Fibroblast of mammary gland (primary cell): Measurements from ENCODE around the gene RSAD2.

Experiments used
- DNase-seq: peaks from one replicate; pipeline ENCODE4 v3.0.0-alpha.2; 2010; ENCODE audit warnings: low read depth
- H3K4me3 ChIP-seq: 2 replicates; pipeline ENCODE4 v1.5.1; 2011; ENCODE audit warnings: low read depth, mild to moderate bottlenecking, low read length, moderate library complexity; ENCODE audit not compliant: control insufficient read depth
- TF ChIP-seq, protein P1 (sequence below): conservative IDR thresholded peaks from 2 replicates; pipeline ENCODE4 v1.5.1; 2011; ENCODE audit warnings: low read depth, low read length, inconsistent platforms; ENCODE audit not compliant: control insufficient read depth, insufficient read depth

Gene RSAD2

DNA sequence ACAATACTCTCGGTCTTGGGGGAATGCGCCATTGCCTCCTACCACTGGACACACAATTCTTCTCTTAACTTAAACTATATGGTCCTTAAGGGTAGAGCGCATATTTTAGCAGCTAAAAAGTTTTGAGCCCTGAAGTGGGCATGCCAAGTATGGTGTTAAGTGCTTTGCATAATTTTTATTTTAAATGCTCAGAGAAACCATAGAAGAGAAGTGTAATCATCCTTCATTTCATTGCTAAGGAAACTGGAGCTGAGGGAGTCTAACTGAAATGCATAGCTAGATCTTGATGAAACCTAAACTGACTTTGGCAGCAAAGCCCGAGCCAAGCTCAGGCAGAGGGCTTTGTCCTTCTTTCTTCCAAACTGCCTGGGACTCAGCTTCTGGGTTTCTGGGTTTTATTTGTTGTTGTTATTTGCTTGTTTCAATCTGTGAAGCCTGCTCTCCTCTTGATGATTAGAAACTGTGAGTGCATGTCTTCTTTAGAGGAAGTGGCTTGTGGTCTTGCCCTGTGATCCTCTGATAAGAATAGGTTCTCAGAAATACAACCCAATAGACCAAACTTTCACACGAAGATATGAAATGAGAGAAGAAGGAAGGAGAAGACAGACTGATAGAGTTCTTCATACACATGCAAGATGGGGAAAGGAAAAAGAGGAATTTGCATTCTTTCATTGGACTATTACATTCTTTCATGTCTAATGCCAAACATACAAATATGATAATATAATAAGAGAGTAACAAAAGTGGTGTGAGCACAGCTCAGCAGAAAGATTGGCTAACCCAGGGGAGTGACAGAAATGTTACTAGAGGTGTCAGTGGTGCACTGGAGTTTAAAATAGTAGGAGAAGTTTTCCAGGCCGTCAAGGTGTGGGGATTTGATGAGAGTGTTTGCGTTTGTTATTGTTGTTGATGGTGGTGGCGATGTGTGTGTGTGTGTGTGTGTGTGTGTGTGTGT is 32.1 kb downstream of the RSAD2 start:
- H3K4me3 ChIP-seq, result no peak overlapping the region
- no peak for DNase-seq
- TF ChIP-seq, protein P1, sequence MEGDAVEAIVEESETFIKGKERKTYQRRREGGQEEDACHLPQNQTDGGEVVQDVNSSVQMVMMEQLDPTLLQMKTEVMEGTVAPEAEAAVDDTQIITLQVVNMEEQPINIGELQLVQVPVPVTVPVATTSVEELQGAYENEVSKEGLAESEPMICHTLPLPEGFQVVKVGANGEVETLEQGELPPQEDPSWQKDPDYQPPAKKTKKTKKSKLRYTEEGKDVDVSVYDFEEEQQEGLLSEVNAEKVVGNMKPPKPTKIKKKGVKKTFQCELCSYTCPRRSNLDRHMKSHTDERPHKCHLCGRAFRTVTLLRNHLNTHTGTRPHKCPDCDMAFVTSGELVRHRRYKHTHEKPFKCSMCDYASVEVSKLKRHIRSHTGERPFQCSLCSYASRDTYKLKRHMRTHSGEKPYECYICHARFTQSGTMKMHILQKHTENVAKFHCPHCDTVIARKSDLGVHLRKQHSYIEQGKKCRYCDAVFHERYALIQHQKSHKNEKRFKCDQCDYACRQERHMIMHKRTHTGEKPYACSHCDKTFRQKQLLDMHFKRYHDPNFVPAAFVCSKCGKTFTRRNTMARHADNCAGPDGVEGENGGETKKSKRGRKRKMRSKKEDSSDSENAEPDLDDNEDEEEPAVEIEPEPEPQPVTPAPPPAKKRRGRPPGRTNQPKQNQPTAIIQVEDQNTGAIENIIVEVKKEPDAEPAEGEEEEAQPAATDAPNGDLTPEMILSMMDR, result no peak

DNA sequence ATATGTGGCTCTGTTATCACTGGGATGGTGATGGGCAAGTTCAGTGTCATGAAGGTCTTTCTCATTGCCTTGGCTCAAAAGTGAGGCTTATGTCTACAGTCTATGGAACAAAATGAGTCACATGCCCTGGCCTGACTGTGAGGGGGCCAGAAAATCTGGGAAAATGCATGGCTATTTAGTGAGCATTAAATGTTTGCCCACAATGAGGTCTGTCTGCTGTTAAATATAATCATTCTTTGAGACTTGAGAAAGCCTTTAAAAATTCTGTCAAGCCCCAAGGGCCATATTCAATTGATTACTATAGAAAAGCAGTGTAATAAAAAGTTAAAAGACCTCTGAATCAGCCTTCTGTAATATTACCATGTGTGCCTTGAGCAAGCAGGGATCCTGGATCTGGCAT is 34.1 kb downstream of the RSAD2 start:
- TF ChIP-seq, protein P1, result no peak
- no peak overlapping the region for H3K4me3 ChIP-seq

DNA sequence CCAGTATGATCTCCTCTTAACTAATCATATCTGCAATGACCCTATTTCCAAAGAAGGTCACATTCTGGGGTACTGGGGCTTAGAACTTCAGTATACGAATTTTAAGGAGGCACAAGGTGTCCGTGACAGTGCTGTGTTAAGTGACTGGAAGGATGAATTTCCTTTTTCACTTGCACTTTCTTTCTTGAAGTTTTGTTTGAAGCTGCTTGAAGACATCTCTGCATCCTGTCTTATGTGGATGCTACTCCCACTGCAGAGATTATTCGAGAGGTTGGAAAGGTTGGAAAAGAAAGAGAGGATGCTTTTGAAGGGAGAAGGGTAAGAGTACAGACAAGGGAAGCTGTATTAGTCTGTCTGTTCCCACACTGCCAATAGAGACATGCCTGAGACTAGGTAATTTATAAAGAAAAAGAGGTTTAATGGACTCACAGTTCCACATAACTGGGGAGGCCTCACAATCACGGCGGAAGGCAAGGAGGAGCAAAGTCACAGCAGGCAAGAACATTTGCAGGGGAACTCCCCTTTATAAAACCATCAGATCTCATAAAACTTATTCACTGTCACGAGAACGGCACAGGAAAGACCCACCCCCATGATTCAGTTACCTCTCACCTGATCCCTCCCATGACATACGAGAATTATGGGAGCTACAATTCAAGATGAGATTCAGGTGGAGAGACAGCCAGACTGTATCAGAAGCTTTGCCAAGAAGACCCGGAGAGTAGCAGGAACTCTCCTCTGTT is 36.0 kb downstream of the RSAD2 start:
- TF ChIP-seq, protein P1, result no peak
- no peak overlapping the region for H3K4me3 ChIP-seq

More for the DNA sequence above, 34.1 kb downstream of the RSAD2 start:
- DNase-seq, result no peak

DNA sequence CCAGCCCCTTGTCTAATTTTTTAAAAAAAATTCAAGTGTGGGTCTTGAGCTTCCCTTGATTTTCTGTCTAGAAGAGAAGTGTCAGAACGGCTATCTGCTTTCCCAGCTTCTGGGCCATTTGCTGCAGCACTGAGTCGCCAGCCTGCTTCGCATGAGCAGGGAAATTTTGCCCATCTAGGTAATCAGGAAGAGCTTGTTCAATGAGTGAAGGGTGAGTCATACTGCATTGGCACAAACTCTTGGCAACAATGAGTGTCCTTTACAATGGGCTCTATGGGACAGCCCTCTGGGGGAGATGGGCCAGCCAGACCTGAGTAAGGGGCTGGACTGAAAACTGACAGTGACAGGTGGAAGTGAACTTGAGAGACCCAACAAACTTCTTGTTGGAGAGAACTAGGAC is 37.3 kb downstream of the RSAD2 start:
- TF ChIP-seq, protein P1, result no peak
- DNase-seq, result peak; percentile 69
- no peak overlapping the region for H3K4me3 ChIP-seq

More for the DNA sequence above, 36.0 kb downstream of the RSAD2 start:
- no peak for DNase-seq

DNA sequence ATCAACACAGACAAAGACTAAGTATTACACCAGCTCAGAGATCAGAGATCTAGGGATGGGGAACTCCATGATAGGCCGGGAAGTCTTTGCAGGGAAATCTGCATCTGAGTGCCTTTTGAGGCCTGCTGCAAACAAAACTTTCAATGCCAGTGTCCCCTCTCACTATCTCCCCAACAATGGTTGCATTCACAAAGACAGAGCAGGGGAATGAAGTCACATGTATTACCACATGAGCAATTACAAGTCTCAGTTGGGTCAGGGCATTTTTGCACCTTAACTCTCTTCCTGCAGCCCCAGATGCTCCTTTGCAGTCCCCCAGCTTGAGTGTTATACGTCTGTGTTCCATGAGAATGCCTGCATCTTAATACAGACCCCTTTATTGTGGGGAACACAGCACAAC is 37.8 kb downstream of the RSAD2 start:
- DNase-seq, result no peak
- no peak overlapping the region for H3K4me3 ChIP-seq

DNA sequence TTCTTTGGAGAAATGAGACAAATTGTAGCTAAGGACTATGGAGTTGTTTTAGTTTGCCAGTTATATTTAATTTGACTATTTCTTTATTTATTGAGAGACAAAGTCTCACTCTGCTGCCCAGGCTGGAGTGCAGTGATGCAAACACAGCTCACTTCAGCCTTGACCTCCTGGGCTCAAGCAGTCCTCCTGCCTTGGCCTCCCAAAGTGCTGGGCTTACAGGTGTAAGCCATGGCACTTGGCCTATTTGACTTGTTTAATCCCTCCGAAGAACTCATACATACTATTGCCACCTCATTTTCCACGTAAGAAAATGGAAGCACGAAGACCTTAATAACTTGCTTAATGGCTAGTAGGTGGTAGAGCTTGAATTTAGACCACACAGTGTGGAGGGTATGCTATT is 38.6 kb downstream of the RSAD2 start:
- DNase-seq, result no peak
- no peak overlapping the region for H3K4me3 ChIP-seq
- TF ChIP-seq, protein P1, result no peak

More for the DNA sequence above, 37.8 kb downstream of the RSAD2 start:
- TF ChIP-seq, protein P1, result no peak
